Measurements from ENCODE around the gene MPZL1.
"Not testable (repeated sequence)": the region's sequence is repeated elsewhere in the genome, so short reads cannot be mapped to it uniquely, and the experiment has no call there.

MPZL1 gene

GRCh38 chr1:167799747-167800146 lies 78.0 kb downstream of the MPZL1 start:
- DNase-seq (ENCODE audit: low read depth in 2 of 2): no peak
- no peak for TF ChIP-seq CTCF (IDR thresholded peaks at IDR 0.05; ENCODE audit: low read depth, low read length)
- no peak overlapping the region for H3K4me3 ChIP-seq (replicated peaks in 1 of 2; ENCODE audit: low read depth in 2 of 2, low read length in 2 of 2)

DNA sequence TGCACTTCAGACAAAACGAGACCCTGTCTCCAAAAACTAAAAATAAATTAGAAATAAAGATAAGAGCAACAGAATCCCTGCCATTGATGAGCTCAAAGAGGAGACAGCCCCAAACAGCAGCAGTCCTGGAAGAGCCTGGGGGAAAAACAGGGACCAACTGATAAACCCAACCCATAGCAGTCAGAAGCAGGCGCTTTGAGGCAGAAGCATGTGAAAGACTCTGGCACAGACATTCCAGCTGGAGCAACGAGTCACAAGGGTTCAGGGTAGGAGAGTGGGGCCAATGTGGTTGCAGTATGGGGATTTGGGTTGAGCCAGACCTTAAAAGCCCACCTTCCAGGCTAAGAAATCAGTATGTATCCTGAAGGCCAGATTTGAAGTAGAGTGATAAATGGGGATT lies 78.5 kb downstream of the MPZL1 start:
- no peak for TF ChIP-seq CTCF (IDR thresholded peaks at IDR 0.05; ENCODE audit: low read depth, low read length)
- no peak overlapping the region for H3K4me3 ChIP-seq (replicated peaks in 1 of 2; ENCODE audit: low read depth in 2 of 2, low read length in 2 of 2)
- no peak for DNase-seq (ENCODE audit: low read depth in 2 of 2)

DNA sequence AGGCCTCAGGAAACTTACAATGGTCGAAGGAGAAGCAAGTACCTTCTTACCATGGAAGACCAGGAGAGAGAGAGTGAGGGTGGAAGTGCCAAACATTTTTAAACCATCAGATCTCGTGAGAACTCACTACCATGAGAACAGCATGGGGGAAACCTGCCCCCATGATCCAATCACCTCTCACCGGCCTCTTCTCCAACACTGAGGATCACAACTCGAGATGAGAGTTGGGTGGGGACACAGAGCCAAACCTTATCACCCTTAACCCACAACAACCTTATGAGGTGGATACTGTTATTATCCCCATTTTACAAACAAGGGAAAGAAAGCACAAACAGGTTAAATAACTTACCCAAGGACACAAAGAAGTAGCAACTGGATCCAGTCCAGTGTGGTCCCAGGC lies 80.5 kb downstream of the MPZL1 start:
- H3K4me3 ChIP-seq (replicated peaks in 1 of 2; ENCODE audit: low read depth in 2 of 2, low read length in 2 of 2): no peak overlapping the region
- no peak for DNase-seq (ENCODE audit: low read depth in 2 of 2)
- no peak for TF ChIP-seq CTCF (IDR thresholded peaks at IDR 0.05; ENCODE audit: low read depth, low read length)

DNA sequence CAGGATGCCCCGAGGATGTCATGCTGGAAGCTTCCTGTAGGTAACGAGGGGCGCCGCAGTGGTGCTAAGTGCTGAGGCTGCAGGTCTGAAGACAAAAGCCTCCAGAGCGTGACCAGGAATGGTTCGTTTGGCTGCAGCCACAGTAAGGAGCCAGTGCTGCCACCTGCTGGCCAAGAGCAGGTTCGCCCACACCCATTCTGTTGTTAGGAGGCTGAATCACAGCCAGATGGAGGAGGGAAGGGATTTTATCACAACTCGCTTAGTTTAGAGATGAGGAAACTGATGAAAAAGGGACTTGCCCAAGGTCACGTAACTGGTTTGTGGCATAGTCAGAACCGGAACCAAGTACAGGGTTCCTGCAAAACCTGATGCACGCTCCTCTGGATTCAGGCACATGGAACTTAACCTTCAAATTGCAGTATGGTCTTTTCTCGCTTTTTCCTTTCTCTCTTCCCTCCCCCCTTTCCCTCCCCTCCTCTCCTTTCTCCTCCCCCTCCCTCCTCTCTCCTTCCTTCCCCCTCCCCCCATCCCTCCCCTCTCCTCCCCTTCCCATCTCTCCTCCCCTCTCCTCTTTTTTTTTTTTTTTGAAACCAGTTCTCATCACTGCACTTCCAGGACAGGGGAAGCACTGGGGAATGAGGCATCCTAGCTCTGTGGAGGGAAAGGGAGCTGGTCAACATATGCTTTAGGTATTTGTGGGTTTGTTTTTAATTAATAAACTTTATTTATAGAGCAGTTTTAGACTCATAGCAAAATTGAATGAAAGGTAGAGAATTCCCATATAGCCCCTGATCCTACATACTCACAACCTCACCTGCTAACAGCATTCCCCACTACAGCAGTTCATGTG lies 81.8 kb downstream of the MPZL1 start:
- TF ChIP-seq CTCF (IDR thresholded peaks at IDR 0.05; ENCODE audit: low read depth, low read length): peak; percentile 97
- DNase-seq (ENCODE audit: low read depth in 2 of 2): peak; percentile 96 to 98
- H3K4me3 ChIP-seq (replicated peaks in 1 of 2; ENCODE audit: low read depth in 2 of 2, low read length in 2 of 2): no peak overlapping the region

DNA sequence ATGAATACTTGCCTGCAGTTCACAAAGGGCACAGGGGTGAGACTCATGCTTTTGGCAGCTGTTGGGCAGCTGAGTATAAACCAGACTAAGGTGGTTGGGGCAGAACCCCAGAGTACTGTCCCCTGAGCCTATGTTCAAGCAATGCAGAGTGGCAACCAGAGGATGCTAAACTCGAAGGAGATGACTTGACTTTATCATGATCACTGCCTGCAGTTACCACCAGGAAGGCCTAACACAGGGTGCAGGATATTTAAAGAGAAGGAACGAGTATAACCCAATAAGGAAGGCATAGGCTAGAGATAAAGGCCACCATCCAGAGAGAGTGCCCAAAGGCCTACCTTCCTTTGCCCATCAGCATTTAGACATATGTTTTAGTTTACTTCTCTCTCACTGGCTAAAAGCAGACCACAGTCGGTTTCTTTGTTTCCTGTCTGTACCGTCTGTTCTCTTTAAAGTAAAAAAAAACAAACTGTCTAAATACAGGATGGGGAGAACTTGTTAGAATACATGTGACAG lies 83.3 kb downstream of the MPZL1 start:
- TF ChIP-seq CTCF (IDR thresholded peaks at IDR 0.05; ENCODE audit: low read depth, low read length): no peak
- H3K4me3 ChIP-seq (replicated peaks in 1 of 2; ENCODE audit: low read depth in 2 of 2, low read length in 2 of 2): no peak overlapping the region
- no peak for DNase-seq (ENCODE audit: low read depth in 2 of 2)

DNA sequence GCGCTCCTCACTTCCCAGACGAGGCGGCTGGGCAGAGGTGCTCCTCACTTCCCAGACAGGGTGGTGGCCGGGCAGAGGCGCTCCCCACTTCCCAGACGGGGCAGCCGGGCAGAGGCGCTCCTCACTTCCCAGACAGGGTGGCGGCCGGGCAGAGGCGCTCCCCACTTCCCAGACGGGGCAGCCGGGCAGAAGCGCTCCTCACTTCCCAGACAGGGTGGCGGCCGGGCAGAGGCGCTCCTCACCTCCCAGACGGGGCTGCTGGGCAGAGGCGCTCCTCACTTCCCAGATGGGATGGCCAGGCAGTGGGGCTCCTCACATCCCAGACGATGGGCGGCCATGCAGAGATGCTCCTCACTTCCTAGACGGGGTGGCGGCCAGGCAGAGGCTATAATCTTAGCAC lies 84.5 kb downstream of the MPZL1 start:
- not testable (repeated sequence) for H3K4me3 ChIP-seq (replicated peaks in 1 of 2; ENCODE audit: low read depth in 2 of 2, low read length in 2 of 2); DNase-seq (ENCODE audit: low read depth in 2 of 2)

GRCh38 chr1:167806676-167807075 lies 84.9 kb downstream of the MPZL1 start:
- not testable (repeated sequence) for DNase-seq (ENCODE audit: low read depth in 2 of 2)

DNA sequence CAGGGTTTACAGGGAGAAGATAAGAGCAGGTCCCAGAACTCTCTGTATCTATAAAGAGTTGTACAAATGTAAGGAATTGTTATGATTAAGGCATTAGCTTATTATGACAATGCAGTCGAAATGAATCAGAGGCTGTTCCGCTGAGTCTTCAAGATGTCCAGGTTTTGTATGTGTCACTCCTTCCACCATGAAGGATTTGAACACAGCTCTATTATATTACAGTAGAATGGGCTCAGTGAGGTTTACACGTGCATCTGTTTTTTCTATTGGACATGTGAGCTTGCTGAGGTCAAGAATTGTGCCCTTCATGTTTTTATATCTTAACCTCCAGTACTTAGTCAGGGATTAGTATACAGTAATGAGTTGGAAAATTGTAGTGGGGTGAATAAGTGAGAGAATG lies 86.3 kb downstream of the MPZL1 start:
- no peak for TF ChIP-seq CTCF (IDR thresholded peaks at IDR 0.05; ENCODE audit: low read depth, low read length)
- DNase-seq (ENCODE audit: low read depth in 2 of 2): peak in 1 of 2 donors; percentile 88

More at GRCh38 chr1:167806676-167807075, 84.9 kb downstream of the MPZL1 start:
- not testable (repeated sequence) for H3K4me3 ChIP-seq (replicated peaks in 1 of 2; ENCODE audit: low read depth in 2 of 2, low read length in 2 of 2)

More for the DNA sequence above, 86.3 kb downstream of the MPZL1 start:
- H3K4me3 ChIP-seq (replicated peaks in 1 of 2; ENCODE audit: low read depth in 2 of 2, low read length in 2 of 2): no peak overlapping the region
